ENCODE measurements around the gene PPP1R12B.
"Not testable (repeated sequence)": the region's sequence is repeated elsewhere in the genome, so short reads cannot be mapped to it uniquely, and the experiment has no call there.

PPP1R12B gene

DNA sequence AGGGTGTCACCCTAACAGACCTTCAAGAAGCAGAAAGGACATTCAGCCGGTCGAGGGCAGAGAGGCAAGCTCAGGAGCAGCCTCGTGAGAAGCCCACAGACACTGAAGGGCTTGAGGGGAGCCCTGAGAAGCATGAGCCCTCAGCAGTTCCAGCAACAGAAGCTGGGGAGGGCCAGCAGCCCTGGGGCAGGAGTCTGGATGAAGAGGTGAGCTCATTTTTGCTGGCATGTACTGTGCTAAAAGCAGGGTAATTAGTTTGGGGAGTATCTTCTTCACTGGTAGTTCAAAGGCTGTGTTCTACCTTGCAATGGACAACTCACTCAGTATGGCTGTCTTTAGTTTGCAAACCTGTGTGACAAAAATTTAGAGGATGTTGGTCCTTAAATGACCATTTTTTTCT, 144.6 kb downstream of the PPP1R12B start:
- not testable (repeated sequence) for DNase-seq

DNA sequence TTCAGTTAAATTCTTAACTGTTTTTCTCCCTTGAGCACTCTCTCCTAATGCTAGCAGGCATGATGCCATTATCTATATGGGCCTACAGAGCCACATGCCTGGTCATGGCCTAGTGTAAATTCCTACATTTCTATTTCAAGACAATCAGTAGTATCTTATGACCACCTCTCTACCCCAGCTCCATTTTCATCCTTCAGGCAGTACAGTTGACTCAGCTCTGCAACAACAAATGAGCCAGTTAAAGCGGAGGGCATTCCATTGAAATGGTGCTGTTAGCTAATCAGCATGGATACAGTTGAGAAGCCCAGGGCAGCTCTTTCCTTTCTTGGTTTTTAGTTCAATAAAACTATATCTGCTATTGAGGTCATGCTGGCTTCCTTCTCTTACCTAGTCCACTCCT, 150.0 kb downstream of the PPP1R12B start:
- DNase-seq, result peak; percentile 14

DNA sequence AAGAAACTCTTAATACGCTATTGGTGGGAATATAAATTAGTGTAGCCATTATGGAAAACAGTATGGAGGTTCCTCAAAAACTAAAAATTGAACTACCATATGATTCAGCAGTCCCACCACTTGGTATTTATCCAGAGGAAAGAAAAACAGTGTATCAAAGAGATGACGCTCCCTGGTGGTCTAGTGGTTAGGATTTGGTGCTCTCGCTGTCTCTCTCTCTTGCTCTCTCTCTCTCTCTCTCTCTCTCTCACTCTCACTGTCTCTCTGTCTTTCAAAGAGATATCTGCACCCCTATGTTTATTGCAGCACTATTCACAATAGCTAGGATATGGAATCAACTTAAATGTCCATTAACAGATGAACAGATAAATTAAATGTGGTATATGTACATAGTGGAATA, 151.5 kb downstream of the PPP1R12B start:
- not testable (repeated sequence) for DNase-seq

DNA sequence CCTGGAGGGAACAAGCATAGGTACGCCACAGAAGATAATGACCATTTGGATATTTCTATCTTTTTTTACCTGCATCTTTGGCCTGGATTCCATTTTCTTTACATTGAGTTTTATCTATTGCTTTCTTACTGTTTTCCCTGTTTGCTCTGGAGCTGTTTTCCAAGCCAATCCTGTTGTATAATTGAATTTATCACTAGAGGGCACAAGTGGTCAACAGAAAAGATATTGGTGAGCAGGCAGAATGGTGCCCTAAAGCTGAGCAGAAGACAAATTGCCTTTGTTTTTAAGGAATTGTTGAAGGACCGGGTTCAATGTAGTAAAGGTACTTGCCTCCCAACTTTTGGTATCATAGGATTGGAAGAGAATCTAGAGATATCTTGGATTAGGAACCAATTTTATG, 152.8 kb downstream of the PPP1R12B start:
- DNase-seq, result peak; percentile 56

DNA sequence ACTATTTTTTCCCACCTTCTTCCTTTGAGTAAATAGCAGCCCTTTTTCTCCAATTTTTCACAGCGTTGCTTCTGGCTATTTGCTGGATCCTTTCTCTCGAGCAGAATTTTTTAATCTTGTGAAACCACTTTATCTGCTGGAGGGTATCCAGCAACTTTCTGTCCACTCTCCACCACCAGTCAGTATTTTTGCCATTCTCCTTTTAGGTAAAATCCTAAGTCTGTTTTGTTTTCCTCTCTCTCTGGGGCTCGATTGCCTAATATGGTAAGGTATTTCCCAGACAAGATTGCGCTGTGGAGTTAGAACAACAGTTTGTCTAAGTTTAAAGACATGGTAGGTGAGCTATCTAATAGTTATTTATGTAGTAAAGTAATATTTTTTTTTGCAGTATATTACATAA, 156.9 kb downstream of the PPP1R12B start:
- DNase-seq, result peak; percentile 85

DNA sequence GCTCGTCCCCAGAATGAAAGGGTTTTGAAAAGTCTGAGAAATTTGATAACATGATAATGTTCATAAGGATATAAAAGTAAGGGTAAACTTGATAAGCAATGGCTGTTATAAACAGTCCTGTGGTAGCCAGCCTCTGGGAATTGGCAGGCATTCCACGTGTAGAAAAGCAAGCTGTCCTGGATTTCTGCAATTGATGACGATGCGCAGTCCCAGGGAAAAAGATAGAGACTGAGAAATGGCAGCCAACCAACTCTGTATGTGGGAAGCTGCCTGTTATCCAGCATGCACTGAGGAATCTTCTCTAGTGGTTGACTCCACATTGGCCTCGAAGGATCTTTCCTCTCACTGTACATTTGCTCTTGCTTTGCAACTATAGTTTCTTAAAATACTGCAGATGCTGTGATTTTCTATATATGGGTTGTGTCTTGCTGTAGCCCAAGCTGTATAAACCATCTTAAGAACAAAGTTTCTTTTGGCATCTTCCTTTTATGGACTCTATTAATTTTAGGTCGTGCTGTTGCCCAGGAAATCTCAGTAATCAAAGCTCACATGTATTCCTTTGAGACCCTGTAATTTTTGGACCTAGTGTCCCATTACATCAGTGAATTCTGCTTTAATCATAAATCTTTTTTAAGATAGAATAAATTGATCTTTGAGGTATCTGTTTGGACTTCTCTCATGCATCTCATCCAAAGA, 157.5 kb downstream of the PPP1R12B start:
- DNase-seq, result peak; percentile 85

DNA sequence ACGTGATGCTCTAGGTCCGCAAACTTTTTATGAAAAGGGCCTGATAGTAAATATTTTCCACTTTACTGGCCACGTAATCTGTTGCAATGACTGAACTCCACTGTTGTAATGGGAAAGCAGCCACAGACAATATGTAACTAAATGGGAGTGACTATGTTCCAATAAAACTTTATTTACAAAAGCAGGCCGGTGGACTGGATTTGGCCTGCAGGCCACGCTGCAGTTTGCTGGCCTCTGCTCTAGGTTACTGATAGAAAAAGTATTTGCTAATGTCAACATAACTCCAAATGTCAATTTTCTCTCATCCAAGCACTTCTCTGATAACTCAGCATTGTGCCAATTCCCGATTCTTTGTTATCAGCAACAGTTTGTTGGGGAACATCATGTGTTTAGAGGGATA, 160.4 kb downstream of the PPP1R12B start:
- DNase-seq, result not testable (repeated sequence)

DNA sequence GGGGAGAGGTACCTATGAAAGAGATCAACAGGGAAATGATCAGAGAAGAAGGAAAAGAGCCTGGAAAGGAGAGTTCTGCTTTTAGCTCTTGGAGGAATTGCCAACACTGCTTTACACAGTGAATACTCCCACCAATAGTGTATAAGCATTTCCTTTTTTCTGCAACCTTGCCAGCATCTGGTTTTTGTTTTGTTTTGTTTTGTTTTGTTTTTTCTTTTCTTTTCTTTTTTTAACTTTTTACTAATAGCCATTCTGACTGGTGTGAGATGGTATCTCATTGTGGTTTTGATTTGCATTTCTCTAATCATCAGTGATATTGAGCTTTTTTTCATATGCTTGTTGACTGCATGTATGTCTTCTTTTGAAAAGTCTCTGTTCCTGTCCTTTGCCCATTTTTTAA, 165.4 kb downstream of the PPP1R12B start:
- DNase-seq, result not testable (repeated sequence)

DNA sequence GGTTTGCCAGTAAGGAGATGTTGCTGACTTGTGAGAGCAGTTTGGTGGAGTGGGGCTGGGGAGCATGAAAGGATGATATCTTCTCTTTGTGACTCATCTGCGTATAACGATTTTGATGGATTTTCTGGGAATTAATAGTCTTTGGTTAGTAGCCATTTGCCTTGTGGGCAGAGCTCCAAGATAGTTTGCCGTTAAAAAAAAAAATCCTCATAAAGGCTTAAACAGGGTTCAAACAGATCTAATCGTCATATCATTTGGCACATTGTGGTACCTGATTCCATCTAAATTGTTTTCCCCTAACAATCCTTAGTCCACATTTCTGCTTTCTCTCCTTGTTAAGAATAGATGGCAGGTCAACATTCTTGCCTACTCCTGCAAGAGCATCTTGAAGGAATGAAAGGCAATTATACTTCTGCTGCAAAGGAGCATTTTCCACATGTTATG, 168.0 kb downstream of the PPP1R12B start:
- DNase-seq, result peak; percentile 26

DNA sequence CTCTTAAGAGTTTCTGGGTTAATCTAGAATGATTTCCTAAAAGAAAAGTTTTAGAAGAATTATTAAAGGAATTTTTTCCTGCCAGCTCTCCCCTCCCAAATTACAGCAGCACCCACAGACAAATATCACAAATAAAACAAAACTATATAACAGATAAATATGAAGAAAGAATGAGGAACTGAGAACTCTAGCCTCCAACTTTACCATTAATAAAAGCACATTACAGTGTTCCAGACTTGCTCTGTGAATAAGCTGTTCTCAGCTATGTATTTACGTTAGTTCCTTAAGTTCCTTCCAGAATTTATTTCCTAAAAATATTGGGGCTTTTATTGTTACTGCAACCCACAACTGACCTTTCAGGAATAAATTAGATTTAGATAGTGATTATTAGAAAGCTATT, 168.6 kb downstream of the PPP1R12B start:
- DNase-seq, result not testable (repeated sequence)

DNA sequence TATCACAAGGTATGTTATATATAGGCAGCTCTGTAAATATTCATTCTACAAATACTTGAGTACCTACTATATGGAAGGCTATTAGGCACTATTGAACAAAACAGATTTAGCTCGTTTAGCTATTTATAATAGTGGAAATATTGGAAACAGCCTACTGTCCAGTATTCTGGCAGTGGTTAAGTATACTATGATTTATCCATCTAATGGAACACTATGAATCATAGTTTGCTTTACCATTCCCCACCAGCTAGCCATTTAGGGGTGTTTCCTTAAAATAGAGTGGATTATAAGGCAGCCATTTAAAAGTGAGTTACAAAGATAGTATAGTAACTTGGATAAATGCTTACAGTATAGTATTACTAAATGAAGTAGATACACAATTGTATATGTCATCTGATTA, 169.7 kb downstream of the PPP1R12B start:
- not testable (repeated sequence) for DNase-seq

DNA sequence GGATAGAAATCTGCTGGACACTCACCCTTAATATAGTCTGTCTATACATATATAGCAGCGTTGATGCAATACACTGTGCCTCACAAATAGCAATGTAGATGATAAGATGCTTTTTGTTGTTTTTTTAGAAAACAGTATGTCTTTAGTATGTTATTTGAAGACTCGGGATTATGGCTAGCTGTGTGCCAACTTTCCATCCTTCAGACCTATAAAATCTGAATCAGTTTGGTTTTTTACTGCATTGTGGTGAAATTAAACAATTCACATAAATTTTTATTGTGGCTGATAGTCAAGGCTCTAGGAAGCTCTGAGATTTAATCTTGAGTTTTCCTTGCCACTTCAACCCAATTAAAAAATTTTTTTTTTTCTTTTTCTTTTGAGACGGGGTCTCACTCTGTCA, 170.4 kb downstream of the PPP1R12B start:
- DNase-seq, result not testable (repeated sequence)

DNA sequence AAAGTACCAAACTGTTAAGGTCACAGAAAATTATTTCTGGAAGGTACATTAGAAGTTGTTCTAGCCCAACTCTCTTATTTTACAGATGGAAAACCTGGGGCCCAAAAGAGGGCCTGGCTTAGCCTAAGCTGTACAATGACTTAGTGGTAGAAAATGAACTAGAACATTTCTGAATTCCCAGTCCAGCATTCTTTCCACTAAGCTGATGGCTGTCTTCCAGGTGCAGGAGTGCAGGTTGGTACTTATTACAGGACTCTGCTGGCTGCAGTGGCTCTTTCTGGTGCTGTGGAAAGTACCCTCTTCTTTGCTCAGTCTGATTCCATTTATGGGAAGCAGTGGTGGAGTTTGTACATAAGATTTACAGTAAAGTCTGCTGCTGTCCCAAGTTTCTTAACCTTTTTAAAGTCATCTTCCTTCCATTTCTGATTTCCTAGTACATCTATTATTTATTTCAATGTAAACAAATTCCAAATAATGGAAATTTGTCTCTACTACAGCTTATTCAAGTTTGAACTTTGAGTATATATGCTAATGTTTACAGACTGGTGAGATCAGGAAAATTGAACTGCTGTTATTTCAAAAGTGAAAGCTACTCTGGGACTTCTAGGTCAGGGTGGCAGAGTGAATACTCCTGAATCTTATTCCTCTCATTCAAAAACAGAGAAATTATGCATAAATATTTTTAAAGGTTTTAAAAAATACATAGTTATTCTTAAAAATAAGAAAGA, 171.8 kb downstream of the PPP1R12B start:
- peak; percentile 26 for DNase-seq

DNA sequence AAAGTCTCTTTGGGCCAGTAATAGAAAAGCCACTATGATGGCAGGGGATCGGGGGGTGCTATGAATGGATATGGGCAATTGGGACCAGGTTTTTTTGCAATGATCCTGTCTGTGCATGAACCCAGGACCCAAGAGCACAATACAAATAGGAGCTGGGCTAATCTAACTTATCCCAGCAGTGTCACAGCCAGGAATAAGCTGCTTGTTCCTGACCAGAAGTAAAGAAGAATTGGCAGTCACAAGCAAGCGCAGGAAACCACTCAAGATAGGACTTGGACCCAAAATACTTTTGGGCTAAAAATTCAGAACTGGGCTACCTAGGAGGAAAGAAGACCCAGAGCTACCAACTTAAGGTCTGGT, 172.3 kb downstream of the PPP1R12B start:
- DNase-seq, result not testable (repeated sequence)

DNA sequence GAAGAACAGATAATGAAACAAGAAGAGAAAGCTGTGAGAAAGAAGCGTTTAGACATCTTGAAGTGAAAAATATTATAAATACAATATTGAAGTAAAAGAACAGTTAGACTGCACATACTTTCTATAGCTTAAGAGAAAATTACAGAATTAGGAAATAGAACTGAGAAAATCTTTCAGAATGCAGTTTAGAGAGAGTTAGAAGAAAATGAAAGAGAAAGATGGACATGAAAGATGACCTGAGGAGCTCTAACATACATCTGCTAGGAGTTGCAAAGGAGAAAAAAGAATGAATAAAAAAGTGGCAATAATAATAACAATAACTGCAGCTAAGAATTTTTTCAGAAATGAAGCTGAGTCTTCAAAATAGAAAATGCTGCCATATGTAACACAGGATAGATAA, 173.0 kb downstream of the PPP1R12B start:
- not testable (repeated sequence) for DNase-seq

DNA sequence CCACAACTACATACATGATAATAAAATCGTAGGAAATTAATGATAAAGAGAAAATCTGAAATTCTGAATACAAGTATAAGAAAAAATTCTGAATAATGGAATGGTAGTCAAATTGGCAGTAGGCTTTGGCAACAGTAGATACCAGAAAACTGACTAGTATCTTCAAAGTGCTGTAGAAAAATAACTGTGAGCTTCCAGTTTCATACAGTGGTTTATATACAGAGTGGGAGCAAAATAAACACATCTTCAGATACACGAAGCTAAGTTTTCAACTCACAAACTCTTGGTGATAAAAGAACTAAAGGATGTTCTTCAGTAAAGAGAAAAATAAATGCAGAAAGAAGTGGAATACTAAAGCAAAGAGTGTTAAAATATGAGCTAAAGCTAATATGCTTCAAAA, 173.4 kb downstream of the PPP1R12B start:
- DNase-seq, result no peak

DNA sequence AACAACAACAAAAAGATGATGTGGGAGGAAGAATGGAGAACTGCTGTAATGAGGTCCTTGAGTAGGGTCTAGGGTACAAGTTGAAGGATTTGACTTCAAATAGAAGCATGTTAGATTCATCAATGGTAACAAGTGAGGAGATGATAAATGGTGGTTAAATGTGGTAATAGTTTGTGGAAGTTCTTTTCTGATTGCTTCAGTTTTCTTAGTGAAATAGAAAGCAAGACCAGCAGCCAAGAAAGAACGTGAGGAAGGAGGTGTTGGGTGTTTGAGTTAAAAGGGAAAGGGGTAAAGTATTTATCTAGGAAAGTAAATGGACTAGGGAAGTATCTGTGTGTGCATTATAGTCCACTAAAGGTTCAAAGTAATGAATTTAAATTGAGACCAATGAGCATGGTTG, 177.6 kb downstream of the PPP1R12B start:
- DNase-seq, result not testable (repeated sequence)

DNA sequence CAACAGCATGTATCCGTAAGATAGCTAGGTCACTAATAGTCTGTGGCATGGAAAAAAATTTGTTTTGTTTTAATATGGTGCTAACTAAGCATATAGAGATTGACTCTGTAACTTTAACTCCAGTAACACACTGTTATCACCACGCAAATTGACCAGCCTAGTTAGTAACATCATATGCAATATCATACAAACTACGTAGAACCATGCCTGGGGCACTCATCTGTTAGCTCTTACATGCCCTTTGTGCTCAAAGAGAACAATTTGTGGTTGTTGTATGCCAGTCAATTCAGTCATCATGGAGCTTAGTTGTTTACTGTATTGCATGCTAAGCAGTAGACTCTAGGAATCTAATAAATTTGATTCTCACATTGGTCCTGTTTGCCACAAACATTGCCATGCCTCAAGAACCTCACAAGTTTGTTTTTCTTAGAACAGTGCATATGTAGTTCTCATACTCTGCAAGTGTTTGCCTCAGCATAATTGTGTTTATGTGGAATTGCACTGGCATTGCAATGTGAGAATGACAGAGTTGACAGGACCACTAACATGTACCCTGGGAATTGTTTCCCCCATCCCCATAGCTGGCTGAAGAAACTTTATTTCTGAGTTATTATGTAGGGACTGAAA, 179.7 kb downstream of the PPP1R12B start:
- not testable (repeated sequence) for DNase-seq

DNA sequence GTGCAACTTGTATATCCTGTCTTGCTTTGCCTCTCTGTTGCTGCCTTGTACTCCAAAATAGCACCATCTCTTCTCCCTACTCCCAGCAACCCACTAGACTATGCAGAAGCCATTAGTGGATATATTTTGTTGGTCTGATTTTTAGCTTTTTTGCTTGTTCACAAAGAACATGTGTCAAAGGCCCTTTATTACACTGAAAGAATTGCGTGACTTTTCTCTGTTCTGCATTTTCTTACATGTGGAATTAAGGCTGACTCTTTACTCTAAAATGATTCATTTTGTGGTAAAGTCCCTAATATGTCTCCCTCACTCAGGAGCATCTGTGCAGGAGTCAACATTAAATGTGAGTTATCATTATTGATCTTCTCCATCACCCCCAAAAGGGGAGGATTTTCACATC, 182.2 kb downstream of the PPP1R12B start:
- DNase-seq, result not testable (repeated sequence)

DNA sequence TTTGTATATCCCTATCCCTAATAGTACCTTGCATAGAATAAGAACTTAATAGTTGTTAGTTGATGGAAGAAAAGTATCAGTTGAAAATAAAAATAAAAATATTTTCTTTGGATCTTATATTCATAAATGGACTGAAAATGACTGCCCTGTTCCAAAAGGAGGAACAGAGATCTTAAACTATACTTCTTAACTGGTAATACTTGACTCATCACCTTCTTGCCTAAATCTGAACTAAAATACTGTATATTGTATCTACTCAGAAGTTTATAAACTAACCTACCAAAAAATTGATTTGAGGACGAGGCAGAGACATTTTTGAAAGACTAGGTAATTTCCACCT, 182.9 kb downstream of the PPP1R12B start:
- no peak for DNase-seq

DNA sequence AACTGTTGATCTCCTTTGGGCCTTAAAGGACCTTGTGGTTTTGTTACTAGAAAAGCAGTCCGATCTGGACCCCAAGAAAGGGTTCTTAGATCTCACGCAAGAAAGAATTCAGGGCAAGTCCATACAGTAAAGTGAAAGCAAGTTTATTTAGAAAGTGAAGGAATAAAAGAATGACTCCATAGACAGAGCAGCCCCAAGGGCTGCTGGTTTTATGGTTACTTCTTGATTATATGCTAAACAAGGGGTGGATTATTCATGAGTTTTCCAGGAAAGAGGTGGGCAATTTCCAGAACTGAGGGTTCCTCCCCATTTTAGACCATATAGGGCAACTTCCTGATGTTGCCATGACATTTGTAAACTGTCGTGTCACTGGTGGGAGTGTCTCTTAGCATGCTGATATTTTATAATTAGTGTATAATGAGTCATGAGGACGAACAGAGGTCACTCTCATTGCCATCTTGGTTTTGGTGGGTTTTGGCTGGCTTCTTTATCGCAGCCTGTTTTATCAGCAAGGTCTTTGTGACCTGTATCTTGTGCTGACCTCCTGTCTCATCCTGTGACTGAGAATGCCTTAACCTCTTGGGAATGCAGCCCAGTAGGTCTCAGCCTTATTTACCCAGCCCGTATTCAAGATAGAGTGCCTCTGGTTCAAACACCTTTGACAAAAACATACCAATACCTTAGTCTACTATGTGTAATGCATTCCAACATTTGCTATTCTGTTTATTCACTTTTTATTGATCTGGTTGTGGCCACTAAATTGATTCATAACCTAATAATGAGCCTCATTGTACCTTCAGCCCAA, 183.5 kb downstream of the PPP1R12B start:
- DNase-seq, result not testable (repeated sequence)

DNA sequence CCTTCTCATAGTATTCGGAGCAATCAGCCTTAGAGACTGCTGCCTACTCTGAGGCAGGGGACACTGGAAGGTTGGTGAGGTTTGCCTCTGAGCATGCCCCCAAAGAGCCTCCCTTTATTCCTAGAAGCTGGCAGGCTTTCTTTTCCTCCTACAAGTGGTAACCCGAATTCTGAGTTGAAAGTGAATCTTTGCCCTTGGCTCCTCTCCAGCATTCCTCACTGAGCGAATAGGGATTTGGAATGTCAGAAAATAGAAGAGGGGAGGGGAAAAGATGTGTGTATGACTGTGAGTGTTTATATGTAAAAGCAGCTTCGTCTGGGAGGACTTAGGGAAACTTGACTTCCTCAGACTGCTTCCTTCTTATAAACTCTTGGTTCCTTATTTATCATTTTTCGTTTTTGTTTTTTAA, 190.7 kb downstream of the PPP1R12B start:
- DNase-seq, result peak; percentile 89

DNA sequence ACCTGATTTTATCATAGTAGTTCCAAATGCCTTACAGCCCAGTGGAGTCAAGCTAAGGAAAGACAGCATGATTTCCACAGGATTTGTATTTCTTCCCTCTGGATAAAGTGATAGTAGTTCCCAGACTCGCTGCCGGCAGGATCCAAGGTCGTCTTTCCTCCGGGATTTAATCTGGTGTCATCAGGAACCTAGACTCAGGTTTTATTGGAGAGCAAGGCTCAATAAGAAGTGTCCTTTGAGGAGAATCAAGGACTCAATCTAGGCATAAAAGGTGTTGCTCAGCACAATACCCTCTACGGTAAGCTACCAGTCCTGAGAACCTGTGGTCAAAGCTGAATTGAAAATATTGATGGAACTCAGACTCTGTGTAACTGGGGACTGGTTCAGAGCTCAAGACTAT, 191.1 kb downstream of the PPP1R12B start:
- DNase-seq, result not testable (repeated sequence)
